Neural progenitor cell (in vitro differentiated cells): ENCODE results near the gene UFL1. TPM values are rescaled to one million over a fixed set of nuclear protein-coding genes. Genes with fewer than 3 reads are reported as not detected.

Experiments used
- DNase-seq: peaks from one replicate; pipeline ENCODE4 v3.0.0-alpha.2; 2016; ENCODE audit warnings: low spot score
- H2AFZ ChIP-seq: fragments of 200-600 bp; sonication (generic); replicated peaks from 2 replicates; pipeline ENCODE4 v1.6.1; 2016; ENCODE audit warnings: antibody characterized with exemption
- H3F3A ChIP-seq: fragments of 200-600 bp; sonication (generic); 2 replicates; pipeline ENCODE4 v1.6.1; 2016; ENCODE audit warnings: antibody characterized with exemption, low read depth
- H3K27ac ChIP-seq: fragments of 200-600 bp; sonication (generic); 2 replicates; pipeline ENCODE4 v1.5.1; 2016; ENCODE audit warnings: mild to moderate bottlenecking
- H3K27me3 ChIP-seq: fragments of 200-600 bp; sonication (generic); 2 replicates; pipeline ENCODE4 v1.6.1; 2016; ENCODE audit warnings: mild to moderate bottlenecking, moderate library complexity
- H3K36me3 ChIP-seq: fragments of 200-600 bp; sonication (generic); 2 replicates; pipeline ENCODE4 v1.5.1; 2016
- H3K4me1 ChIP-seq: fragments of 200-600 bp; sonication (generic); 2 replicates; pipeline ENCODE4 v1.6.1; 2016; ENCODE audit warnings: mixed run types
- H3K4me2 ChIP-seq: fragments of 200-600 bp; sonication (generic); 2 replicates; pipeline ENCODE4 v1.6.1; 2016
- H3K4me3 ChIP-seq: fragments of 200-600 bp; sonication (generic); 2 replicates; pipeline ENCODE4 v1.5.1; 2016
- H3K79me2 ChIP-seq: fragments of 200-600 bp; sonication (generic); 2 replicates; pipeline ENCODE4 v1.6.1; 2016; ENCODE audit warnings: low read depth
- H3K9ac ChIP-seq: fragments of 200-600 bp; sonication (generic); 2 replicates; pipeline ENCODE4 v1.6.1; 2016
- H3K9me3 ChIP-seq: fragments of 200-600 bp; sonication (generic); 2 replicates; pipeline ENCODE4 v1.5.1; 2016; ENCODE audit warnings: low read depth
- H4K20me1 ChIP-seq: fragments of 200-600 bp; sonication (generic); 2 replicates; pipeline ENCODE4 v1.6.1; 2016; ENCODE audit warnings: low read depth
- H3K27ac Mint-ChIP-seq: 3 replicates; pipeline ENCODE4 v1.8.0; 2021; ENCODE audit warnings: mixed read lengths
- H3K27me3 Mint-ChIP-seq: 2 replicates; pipeline ENCODE4 v1.8.0; 2022; ENCODE audit warnings: low read depth, mild to moderate bottlenecking, inconsistent platforms, moderate library complexity, mixed read lengths; ENCODE audit not compliant: insufficient read depth
- H3K36me3 Mint-ChIP-seq: 3 replicates; pipeline ENCODE4 v1.8.0; 2021; ENCODE audit warnings: mixed read lengths
- H3K4me1 Mint-ChIP-seq: 3 replicates; pipeline ENCODE4 v1.8.0; 2021; ENCODE audit warnings: mixed read lengths
- H3K4me3 Mint-ChIP-seq: 3 replicates; pipeline ENCODE4 v1.8.0; 2021; ENCODE audit warnings: mild to moderate bottlenecking, moderate library complexity, mixed read lengths
- H3K9me3 Mint-ChIP-seq: 3 replicates; pipeline ENCODE4 v1.8.0; 2020; ENCODE audit warnings: mixed read lengths
- EZH2 ChIP-seq: fragments of 200-600 bp; sonication (generic); IDR thresholded peaks from 2 replicates; pipeline ENCODE4 v1.6.1; 2017; ENCODE audit warnings: antibody characterized with exemption, mild to moderate bottlenecking, moderate library complexity
- EZH2phosphoT487 ChIP-seq: fragments of 200-600 bp; sonication (generic); IDR thresholded peaks from 2 replicates; pipeline ENCODE4 v1.6.1; 2017; ENCODE audit warnings: antibody characterized with exemption
- total RNA-seq: library from RNA; depleted of rRNA; stranded (reverse); fragments of >200 nt; gene quantifications from 2 replicates; pipeline ENCODE4 v1.2.3, GENCODE V29; 2015; ENCODE audit warnings: low replicate concordance
- TF ChIP-seq, protein P1 (sequence below): fragments of 200-600 bp; sonication (generic); IDR thresholded peaks from 2 replicates; pipeline ENCODE4 v1.5.1; 2017; ENCODE audit warnings: antibody characterized with exemption, mild to moderate bottlenecking

Gene UFL1
- total RNA-seq, 1 donor from 2014 or later, result 38.2 TPM

GRCh38 chr6:96562886-96563285 is 41.3 kb downstream of the UFL1 start, which contains the start of gene FHL5:
Gene FHL5, plus strand, starts transcription at chr6:96563128. Its CDS starts 40,486 bp downstream, at chr6:96603614.
- TF ChIP-seq EZH2phosphoT487 (no peak), EZH2 (no peak)
- TF ChIP-seq, protein P1, sequence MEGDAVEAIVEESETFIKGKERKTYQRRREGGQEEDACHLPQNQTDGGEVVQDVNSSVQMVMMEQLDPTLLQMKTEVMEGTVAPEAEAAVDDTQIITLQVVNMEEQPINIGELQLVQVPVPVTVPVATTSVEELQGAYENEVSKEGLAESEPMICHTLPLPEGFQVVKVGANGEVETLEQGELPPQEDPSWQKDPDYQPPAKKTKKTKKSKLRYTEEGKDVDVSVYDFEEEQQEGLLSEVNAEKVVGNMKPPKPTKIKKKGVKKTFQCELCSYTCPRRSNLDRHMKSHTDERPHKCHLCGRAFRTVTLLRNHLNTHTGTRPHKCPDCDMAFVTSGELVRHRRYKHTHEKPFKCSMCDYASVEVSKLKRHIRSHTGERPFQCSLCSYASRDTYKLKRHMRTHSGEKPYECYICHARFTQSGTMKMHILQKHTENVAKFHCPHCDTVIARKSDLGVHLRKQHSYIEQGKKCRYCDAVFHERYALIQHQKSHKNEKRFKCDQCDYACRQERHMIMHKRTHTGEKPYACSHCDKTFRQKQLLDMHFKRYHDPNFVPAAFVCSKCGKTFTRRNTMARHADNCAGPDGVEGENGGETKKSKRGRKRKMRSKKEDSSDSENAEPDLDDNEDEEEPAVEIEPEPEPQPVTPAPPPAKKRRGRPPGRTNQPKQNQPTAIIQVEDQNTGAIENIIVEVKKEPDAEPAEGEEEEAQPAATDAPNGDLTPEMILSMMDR, result no peak
- Histone ChIP-seq H3K4me1 (no peaks in the 10 kb centered on the region), H3K9ac (no peak within 1 kb of the TSS), H3K4me3 (no peak within 1 kb of the TSS), H3K36me3 (no peaks in the 10 kb centered on the region), H4K20me1 (no peaks in the 10 kb centered on the region), H3K79me2 (no peaks in the 10 kb centered on the region), H3K27ac (no peak within 1 kb of the TSS), H3K27me3 (no peaks in the 10 kb centered on the region), H3K4me2 (no peak within 1 kb of the TSS), H2AFZ (no peak within 1 kb of the TSS), H3F3A (no peaks in the 10 kb centered on the region), H3K9me3 (no peaks in the 10 kb centered on the region)
- Mint-ChIP-seq H3K27me3 (no peaks in the 10 kb centered on the region), H3K36me3 (no peaks in the 10 kb centered on the region), H3K4me3 (no peak within 1 kb of the TSS), H3K27ac (no peak within 1 kb of the TSS), H3K4me1 (no peaks in the 10 kb centered on the region), H3K9me3 (no peaks in the 10 kb centered on the region)
- no peak for DNase-seq

GRCh38 chr6:96563853-96564252 is 42.2 kb downstream of the UFL1 start:
- H3K9me3 Mint-ChIP-seq, result peaks cover under 1% of the 10 kb centered on the region
- Histone ChIP-seq H3K36me3 (no peaks in the 10 kb centered on the region), H3K4me1 (no peaks in the 10 kb centered on the region), H3F3A (no peaks in the 10 kb centered on the region), H3K27me3 (no peaks in the 10 kb centered on the region), H3K9me3 (no peaks in the 10 kb centered on the region), H2AFZ (no peak overlapping the region), H3K9ac (no peak overlapping the region), H3K4me3 (no peak overlapping the region), H4K20me1 (no peaks in the 10 kb centered on the region), H3K4me2 (no peak overlapping the region), H3K79me2 (no peaks in the 10 kb centered on the region), H3K27ac (no peak overlapping the region)
- H3K27ac Mint-ChIP-seq, result no peak overlapping the region
- no peak for DNase-seq
- no peaks in the 10 kb centered on the region for H3K27me3 Mint-ChIP-seq
- TF ChIP-seq, protein P1, result no peak
- no peaks in the 10 kb centered on the region for H3K4me1 Mint-ChIP-seq
- H3K4me3 Mint-ChIP-seq, result no peak overlapping the region
- no peaks in the 10 kb centered on the region for H3K36me3 Mint-ChIP-seq

DNA sequence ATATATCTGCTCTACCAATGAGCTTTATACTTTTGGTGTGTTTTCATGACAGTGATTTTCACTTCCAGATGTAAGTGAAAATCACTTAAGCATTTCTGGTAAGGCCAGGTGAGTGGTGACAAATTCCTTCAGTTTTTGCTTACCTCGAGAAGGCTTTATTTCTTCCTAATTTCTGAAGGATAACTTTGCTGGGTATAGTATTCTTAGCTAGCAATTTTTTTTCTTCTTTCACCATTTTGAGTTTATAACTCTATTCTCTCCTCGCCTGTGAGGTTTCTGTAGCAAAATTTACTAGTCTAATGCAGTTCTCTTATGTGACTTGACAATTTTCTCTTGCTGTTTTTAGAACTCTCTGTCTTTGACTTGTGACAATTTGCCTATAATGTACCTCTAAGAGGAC is 48.4 kb downstream of the UFL1 start:
- H3K9ac ChIP-seq, result no peak overlapping the region
- TF ChIP-seq, protein P1, result no peak
- no peak for TF ChIP-seq EZH2
- TF ChIP-seq EZH2phosphoT487, result no peak
- no peak overlapping the region for H3K4me2 ChIP-seq
- H2AFZ ChIP-seq, result no peak overlapping the region
- no peaks in the 10 kb centered on the region for H3K27me3 ChIP-seq
- no peak overlapping the region for H3K4me3 Mint-ChIP-seq
- no peak overlapping the region for H3K4me3 ChIP-seq
- no peaks in the 10 kb centered on the region for H4K20me1 ChIP-seq
- peaks cover 2% of the 10 kb centered on the region for H3K27me3 Mint-ChIP-seq
- H3K36me3 ChIP-seq, result peaks cover 4% of the 10 kb centered on the region
- H3K36me3 Mint-ChIP-seq, result no peaks in the 10 kb centered on the region
- H3K27ac ChIP-seq, result no peak overlapping the region
- no peaks in the 10 kb centered on the region for H3K4me1 Mint-ChIP-seq
- H3K79me2 ChIP-seq, result no peaks in the 10 kb centered on the region
- H3K27ac Mint-ChIP-seq, result no peak overlapping the region
- no peaks in the 10 kb centered on the region for H3F3A ChIP-seq
- DNase-seq, result no peak
- peaks cover 14% of the 10 kb centered on the region for H3K9me3 Mint-ChIP-seq
- peaks cover 7% of the 10 kb centered on the region for H3K9me3 ChIP-seq
- H3K4me1 ChIP-seq, result no peaks in the 10 kb centered on the region
